Stimulated activated CD8-positive, alpha-beta memory T cell treated with anti-CD3 and anti-CD28 coated beads, Interleukin-7, amount 100 ng/mL, for 24 hours (primary cell): ENCODE data around the gene OLFML3.
"Not testable (repeated sequence)": the region's sequence is repeated elsewhere in the genome, so short reads cannot be mapped to it uniquely, and the experiment has no call there.

Experiments
- DNase-seq: peaks from one replicate; pipeline ENCODE4 v3.0.0-alpha.2; 2020; ENCODE audit warnings: low read depth

OLFML3 gene

DNA sequence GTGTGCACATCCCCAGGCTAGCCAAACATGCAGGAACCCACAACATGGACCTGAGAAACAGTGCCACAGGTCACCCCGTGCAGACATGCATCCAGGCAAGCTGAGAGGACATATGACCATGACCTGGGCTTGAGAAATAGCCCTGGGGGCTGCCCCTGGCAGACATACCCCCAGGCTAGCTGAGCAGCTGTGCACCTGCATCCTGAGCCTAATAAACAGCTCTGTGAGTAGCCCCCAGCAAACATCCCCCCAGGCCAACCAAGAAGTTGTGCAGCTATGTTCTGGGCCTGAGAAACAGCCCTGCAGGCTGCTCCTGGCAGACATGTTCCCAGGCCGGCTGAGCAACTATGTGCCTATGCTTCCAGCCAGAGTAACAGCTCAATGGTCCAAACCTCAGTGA lies 14.5 kb downstream of the OLFML3 start:
- DNase-seq: no peak

- no peak for DNase-seq
These were observed 16.1 kb downstream of the OLFML3 start for GRCh38 chr1:113995382-113995781.

DNA sequence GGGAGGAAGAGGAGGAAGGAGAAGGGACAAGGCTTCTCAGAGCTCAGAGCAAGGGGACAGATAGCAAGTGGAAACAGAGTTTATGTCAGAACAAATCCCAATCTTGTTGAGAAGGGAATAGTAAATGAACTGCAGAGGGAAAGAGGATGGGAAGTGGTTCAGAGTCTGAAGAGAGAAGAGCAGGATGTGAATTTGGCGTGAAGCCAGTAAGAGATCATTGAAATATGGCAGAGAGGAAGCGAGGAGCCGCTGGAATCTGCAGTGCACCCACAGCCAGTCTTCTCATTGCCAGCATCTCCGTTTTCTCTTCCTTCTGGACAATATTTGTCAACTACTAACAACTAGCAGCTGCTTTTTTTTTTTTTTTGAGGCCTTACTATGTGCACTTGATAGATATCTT lies 19.1 kb downstream of the OLFML3 start:
- DNase-seq: no peak

GRCh38 chr1:113999233-113999632 lies 20.0 kb downstream of the OLFML3 start:
- no peak for DNase-seq

DNA sequence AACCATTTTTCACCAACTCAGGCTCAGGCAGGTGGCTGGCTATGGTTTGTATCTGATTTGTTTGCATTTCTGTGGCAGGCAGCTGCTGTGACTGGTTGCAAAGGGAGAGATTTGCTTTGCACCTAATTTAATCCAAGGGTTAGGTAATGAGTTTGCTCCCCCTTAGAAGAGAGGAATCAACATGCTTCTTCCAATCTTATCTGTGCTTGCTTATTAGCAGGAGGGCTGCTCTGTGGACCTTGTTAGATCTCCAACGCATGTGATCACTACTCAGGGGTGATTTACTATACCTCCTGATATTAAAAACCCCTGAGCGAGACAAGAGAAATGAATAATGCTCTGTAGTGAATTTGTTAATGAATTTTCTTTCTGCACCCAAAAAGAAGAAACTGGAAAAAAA lies 20.5 kb downstream of the OLFML3 start:
- DNase-seq: no peak

GRCh38 chr1:114000406-114000805 lies 21.1 kb downstream of the OLFML3 start:
- no peak for DNase-seq

DNA sequence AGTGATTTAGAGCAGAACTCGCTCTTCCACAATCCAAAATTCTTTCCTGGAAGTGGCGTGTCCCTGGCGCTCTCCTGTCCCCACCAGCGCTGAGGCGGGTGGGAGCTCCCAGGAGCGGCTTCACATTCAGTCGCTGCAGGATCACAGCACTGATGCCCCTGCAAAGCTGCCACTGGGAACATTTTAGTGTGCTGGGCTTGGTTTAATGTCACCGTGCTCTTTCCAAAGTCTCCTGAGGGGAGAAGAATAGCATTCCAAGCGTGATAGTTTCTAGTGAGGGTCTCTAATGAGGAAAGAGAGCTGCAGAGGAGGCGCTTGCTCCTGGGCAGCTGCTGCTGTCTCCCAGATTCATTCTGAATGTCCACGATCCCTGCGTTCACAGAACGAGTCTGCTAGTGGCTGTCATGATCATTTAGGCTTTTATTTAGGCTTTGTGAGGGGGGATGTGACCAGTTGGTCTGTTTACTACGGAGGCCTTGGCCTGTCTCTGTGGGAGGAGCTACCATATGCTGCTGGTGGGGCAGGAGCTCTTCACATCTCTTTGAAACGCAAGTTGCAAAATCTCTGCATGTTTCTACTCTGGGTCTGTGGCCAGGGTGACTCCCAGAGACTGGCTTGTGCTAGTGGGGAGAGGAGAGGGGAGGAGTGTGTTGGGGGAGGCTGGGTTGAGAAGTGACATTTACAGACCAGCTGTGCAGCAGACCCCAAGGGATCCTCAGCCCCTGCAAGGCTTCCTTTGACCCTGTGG lies 23.4 kb downstream of the OLFML3 start:
- DNase-seq: no peak

DNA sequence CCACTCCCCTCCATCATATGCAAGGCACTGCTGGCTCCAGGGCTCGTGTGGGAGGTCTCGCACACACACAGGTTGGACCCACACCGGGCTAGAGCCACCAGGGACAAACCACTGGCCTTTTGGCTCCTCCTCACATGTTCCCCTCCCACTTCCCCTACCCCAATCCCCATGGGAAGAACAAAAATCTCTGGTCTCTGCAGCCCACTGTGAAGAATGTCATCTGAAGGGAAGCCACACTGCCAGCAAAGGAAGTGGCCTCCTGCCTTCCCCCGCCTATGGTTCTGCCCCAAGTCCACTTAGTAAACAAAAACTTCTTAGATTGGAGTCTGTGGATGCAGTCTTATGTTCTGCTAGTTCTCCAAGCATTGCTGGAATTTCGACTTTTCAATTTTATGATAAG lies 24.2 kb downstream of the OLFML3 start:
- DNase-seq: no peak

DNA sequence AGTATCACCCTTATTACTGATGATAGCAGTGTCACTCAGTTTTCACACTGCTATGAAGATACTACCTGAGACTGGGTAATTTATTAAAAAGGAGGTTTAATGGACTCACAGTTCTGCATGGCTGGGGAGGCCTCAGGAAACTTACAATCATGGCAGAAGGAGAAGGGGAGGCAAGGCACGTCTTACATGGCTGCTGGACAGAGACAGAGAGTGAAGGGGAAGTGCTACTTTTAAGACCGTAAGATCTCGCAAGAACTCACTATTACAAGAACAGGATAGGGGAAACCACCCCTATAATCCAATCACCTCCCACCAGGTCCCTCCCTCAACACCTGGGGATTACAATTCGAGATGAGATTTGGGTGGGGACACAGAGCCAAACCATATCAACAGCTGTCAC lies 27.6 kb downstream of the OLFML3 start:
- not testable (repeated sequence) for DNase-seq

- DNase-seq: no peak
These were observed 29.2 kb downstream of the OLFML3 start for GRCh38 chr1:114008480-114008941.

DNA sequence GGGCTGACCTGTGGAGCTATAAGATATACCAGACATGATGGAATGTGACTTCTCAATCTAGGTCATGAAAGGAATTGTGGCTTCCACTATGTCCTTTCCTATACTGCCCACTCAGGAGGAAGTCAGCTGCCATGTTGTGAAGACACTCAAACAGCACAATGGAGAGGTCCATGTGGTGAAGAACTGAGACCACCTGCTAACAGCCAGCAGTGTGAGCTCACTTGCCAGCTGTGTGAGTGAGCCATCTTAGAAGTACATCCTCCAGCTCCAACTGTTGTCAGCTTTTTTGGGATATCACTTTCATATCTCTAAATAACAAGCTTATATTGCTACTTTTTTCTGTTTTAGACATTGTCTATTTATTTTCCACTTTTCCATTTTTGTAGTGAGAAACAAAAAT lies 29.7 kb downstream of the OLFML3 start:
- no peak for DNase-seq

DNA sequence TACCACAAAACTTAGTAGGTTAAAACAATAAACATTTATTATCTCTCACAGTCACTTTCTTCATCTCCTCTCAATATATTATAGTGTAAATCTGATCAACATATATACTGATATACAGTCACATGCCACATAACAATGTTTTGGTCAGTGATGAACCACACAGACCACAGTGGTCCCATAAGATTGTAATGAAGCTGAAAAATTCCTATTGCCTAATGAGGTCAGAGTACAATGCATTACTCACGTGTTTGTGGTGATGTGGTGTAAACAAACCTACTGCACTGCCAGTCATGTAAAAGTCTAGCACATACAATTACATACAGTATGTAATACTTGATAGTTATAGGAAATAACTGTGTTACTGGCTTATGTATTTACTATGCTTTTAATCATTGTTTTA lies 30.1 kb downstream of the OLFML3 start:
- no peak for DNase-seq

- DNase-seq: no peak
These were observed 31.3 kb downstream of the OLFML3 start for GRCh38 chr1:114010433-114011184.

- DNase-seq: no peak
These were observed 32.5 kb downstream of the OLFML3 start for GRCh38 chr1:114011796-114012195.

DNA sequence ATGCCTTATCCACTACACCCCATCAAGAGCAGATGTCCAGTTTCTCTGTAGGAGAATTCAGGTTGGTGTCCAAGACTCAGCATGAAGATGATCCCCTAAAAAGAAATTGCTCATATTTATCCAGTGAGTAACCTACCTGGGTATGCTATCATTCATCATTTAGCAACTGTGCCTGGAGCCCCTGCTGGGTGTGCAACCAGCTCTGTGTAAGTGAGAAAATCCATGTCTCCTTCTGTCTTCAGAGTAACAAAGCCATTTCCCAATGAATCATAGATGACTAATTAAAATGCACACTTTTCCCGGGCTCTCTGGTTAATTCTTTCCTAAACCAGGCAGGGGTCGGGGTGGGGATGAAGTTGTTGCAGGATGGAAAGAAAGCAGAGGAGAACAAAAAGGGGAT lies 35.8 kb downstream of the OLFML3 start:
- no peak for DNase-seq

DNA sequence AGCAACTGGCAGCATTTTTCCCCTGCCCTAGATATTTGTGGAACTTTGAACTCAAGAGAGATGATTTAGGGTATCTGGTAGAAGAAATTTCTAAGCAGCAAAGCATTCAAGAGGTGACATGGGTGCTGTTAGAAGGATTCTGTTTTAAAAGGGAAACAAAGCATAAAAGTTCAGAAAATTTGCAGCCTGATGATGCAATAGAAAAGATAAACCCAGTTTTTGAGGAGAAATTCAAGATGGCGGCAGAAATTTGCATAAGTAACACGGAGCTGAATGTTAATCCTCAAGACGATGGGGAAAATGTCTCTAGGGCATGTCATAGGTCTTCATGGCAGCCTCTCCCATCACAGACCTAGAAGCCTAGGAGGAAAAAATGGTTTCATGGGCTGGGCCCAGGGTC lies 40.5 kb downstream of the OLFML3 start:
- DNase-seq: not testable (repeated sequence)

GRCh38 chr1:114021665-114022099 lies 42.4 kb downstream of the OLFML3 start:
- DNase-seq: no peak

DNA sequence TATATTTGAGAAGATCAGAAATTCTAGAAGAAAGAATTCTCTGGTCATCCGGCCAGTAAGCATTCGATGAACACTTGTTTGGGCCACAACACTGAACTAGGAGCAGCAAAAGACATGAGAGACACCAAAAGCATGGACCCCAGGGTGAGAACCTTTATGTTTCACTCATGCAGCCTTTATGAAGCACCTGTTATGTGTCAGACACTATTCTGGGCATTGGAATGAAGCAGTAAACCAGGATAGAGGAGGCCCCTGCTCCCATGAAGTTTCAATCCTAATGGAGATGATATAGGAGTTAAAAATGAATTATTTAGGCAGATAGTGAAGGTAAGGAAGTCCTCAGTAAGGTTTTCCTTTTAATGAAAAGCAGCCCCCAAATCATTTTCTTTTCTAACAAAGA lies 43.6 kb downstream of the OLFML3 start:
- no peak for DNase-seq

GRCh38 chr1:114023377-114023776 lies 44.1 kb downstream of the OLFML3 start:
- DNase-seq: no peak

GRCh38 chr1:114024049-114024448 lies 44.8 kb downstream of the OLFML3 start:
- DNase-seq: no peak

DNA sequence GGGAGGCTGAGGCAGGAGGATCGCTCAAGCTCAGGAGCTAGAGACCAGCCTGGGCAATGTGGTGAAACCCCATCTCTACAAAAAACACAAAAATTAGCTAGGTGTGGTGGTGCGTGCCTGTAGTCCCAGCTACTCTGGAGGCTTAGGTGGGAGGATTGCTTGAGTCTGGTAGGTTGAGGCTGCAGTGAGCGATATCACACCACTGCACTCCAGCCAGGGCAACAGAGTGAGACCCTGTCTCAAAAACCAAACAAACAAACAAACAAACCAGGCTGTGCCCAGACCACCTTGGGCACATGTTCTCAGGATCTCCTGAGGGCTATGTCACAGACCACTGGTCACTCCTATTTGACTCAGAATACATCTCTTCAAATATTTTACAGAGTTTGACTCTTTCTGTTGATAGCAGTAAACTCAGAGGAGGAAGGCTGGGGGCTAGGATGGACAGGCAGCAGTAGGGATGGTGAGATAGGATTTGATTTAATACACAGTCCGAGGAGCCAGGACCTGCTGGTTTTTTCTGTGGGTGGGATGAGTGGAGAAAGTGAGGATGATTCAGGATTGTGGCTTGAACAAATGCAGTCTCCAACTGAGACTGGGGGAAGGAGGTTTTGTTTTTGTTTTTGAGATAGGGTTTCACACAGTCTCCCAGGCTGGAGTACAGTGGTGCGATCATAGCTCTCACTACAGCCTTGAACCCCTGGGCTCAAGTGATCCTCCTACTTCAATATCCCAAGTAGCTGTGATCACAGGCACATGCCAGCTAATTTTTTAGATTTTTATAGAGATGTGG lies 46.5 kb downstream of the OLFML3 start:
- no peak for DNase-seq

DNA sequence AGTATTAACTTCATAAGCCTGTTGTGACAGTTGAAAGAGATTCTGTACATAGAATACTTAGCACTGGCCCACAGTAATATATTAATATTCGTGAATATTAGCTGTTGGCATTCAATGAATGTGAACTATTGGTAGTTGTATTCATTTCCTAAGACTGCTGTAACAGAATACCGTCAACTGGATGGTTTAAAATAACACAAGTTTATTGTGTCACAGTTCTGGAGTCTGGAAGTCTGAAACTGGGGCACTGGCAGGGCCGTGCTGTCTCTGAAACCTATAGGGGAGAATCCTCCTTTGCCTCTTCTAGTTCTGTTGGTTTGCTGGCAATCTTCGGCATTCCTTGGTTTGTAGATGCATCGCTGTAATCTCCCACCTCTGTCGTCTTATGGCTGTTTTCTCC lies 47.5 kb downstream of the OLFML3 start:
- no peak for DNase-seq
